ENCODE measurements around the gene RASL10B. TPM values are rescaled to one million over a fixed set of nuclear protein-coding genes. Genes with fewer than 3 reads are reported as not detected.

RASL10B gene
- total RNA-seq, 1 experiment from 2014 or later = 4.3 TPM

DNA sequence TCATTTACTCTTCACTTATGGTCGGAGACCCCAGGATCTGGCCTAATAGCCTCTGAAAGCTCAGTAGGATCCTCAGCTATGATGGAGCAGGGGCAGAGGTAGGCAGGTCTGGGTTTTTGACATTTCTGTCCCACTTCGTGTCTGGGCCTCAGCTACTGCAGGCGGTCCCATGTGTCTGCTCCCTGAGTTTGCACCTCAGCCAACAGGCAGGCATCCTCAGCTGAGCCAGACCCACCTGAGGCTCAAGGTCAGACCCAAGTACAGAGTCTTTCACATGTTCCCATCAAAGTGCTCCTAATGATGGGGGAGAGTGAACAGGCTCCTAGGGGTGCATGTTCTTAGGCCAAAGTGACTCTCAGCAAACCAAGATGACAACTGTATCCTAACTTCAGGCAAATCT is 2.9 kb upstream of the RASL10B start:
- no peak overlapping the region for H3K4me3 ChIP-seq (ENCODE audit: low read depth in 2 of 2, low read length in 2 of 2)
- no peak for TF ChIP-seq SIN3A (IDR thresholded peaks at IDR 0.05; ENCODE audit: borderline replicate concordance, insufficient read depth, low read depth, low read length)
- TF ChIP-seq, protein P1, sequence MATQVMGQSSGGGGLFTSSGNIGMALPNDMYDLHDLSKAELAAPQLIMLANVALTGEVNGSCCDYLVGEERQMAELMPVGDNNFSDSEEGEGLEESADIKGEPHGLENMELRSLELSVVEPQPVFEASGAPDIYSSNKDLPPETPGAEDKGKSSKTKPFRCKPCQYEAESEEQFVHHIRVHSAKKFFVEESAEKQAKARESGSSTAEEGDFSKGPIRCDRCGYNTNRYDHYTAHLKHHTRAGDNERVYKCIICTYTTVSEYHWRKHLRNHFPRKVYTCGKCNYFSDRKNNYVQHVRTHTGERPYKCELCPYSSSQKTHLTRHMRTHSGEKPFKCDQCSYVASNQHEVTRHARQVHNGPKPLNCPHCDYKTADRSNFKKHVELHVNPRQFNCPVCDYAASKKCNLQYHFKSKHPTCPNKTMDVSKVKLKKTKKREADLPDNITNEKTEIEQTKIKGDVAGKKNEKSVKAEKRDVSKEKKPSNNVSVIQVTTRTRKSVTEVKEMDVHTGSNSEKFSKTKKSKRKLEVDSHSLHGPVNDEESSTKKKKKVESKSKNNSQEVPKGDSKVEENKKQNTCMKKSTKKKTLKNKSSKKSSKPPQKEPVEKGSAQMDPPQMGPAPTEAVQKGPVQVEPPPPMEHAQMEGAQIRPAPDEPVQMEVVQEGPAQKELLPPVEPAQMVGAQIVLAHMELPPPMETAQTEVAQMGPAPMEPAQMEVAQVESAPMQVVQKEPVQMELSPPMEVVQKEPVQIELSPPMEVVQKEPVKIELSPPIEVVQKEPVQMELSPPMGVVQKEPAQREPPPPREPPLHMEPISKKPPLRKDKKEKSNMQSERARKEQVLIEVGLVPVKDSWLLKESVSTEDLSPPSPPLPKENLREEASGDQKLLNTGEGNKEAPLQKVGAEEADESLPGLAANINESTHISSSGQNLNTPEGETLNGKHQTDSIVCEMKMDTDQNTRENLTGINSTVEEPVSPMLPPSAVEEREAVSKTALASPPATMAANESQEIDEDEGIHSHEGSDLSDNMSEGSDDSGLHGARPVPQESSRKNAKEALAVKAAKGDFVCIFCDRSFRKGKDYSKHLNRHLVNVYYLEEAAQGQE (IDR thresholded peaks at IDR 0.05; ENCODE audit: insufficient read depth in 1 of 2, low read depth in 2 of 2, low read length in 1 of 2) = no peak
- TF ChIP-seq TCF7L2 (IDR thresholded peaks at IDR 0.05; ENCODE audit: low read depth, low read length) = no peak
- TF ChIP-seq, protein P2, sequence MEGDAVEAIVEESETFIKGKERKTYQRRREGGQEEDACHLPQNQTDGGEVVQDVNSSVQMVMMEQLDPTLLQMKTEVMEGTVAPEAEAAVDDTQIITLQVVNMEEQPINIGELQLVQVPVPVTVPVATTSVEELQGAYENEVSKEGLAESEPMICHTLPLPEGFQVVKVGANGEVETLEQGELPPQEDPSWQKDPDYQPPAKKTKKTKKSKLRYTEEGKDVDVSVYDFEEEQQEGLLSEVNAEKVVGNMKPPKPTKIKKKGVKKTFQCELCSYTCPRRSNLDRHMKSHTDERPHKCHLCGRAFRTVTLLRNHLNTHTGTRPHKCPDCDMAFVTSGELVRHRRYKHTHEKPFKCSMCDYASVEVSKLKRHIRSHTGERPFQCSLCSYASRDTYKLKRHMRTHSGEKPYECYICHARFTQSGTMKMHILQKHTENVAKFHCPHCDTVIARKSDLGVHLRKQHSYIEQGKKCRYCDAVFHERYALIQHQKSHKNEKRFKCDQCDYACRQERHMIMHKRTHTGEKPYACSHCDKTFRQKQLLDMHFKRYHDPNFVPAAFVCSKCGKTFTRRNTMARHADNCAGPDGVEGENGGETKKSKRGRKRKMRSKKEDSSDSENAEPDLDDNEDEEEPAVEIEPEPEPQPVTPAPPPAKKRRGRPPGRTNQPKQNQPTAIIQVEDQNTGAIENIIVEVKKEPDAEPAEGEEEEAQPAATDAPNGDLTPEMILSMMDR (IDR thresholded peaks at IDR 0.05) = no peak
- no peak for TF ChIP-seq POLR2AphosphoS5 (IDR thresholded peaks at IDR 0.05; ENCODE audit: low read depth, low read length)
- in situ Hi-C loops (cut with HindIII; ENCODE audit: low pct_unique_long_range_greater_than_20kb, low sequenced_read_pairs) = no loop called here
- ATAC-seq (no peak), DNase-seq (ENCODE audit: low read depth, low spot score) (no peak)
- intact Hi-C loops (cut with micrococcal nuclease; ENCODE audit: unreplicated experiment) = no loop called here
- H3K27me3 ChIP-seq (ENCODE audit: control insufficient read depth, insufficient read depth, low read length) = no peaks in the 10 kb centered on the region
- CTCF ChIA-PET = interaction anchor here (0.7 kb wide), 1 partner anchor 352 kb away, joined by 4 read pairs; no protein-coding TSS in a partner anchor
- H3K9me3 ChIP-seq (ENCODE audit: control insufficient read depth, insufficient read depth, low read depth, low read length) = no peaks in the 10 kb centered on the region
- POLR2A ChIA-PET = no interaction called here
- no TSS peak for BruUV-seq (replicated peaks)
- no peak overlapping the region for H3K27ac ChIP-seq (ENCODE audit: low read length)
- H3K36me3 ChIP-seq (ENCODE audit: control insufficient read depth, insufficient read depth, low read length) = peaks cover 19% of the 10 kb centered on the region
- peaks cover 11% of the 10 kb centered on the region for H3K4me1 ChIP-seq (ENCODE audit: control insufficient read depth, insufficient read depth, low read length)

DNA sequence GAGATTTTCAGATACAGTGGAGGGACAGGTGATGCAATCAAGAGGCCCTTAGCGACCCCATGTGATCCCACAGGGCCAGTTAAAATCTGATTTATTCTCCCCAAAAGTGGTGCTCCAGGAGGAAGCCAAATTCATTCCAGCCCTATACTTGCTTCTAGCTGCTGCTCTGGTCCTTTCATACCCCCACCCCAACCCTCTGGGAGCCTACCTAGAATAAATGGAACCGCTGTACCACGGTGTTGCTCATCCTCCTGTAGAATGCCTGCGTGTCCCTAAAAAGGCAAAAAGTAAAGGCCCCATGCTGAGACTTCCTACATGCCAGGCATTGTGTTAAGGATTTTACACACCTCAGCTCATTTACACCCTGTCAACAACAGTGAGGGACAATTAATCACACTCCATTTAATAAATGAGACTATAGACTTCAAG is 2.0 kb upstream of the RASL10B start:
- DNase-seq (ENCODE audit: low read depth, low spot score) = no peak
- peaks cover 11% of the 10 kb centered on the region for H3K36me3 ChIP-seq (ENCODE audit: control insufficient read depth, insufficient read depth, low read length)
- CTCF ChIA-PET = interaction anchor here (1.0 to 2.2 kb wide), 2 partner anchors 10 to 18 kb away, joined by 4 to 8 read pairs; no protein-coding TSS in a partner anchor
- H3K27me3 ChIP-seq (ENCODE audit: control insufficient read depth, insufficient read depth, low read length) = no peaks in the 10 kb centered on the region
- peaks cover 11% of the 10 kb centered on the region for H3K4me1 ChIP-seq (ENCODE audit: control insufficient read depth, insufficient read depth, low read length)
- no peaks in the 10 kb centered on the region for H3K9me3 ChIP-seq (ENCODE audit: control insufficient read depth, insufficient read depth, low read depth, low read length)
- TF ChIP-seq TCF7L2 (IDR thresholded peaks at IDR 0.05; ENCODE audit: low read depth, low read length) = no peak
- TF ChIP-seq, protein P2 (IDR thresholded peaks at IDR 0.05) = no peak
- no peak for TF ChIP-seq SIN3A (IDR thresholded peaks at IDR 0.05; ENCODE audit: borderline replicate concordance, insufficient read depth, low read depth, low read length)
- TF ChIP-seq, protein P1 (IDR thresholded peaks at IDR 0.05; ENCODE audit: insufficient read depth in 1 of 2, low read depth in 2 of 2, low read length in 1 of 2) = no peak
- TF ChIP-seq POLR2AphosphoS5 (IDR thresholded peaks at IDR 0.05; ENCODE audit: low read depth, low read length) = no peak
- H3K4me3 ChIP-seq (ENCODE audit: low read depth in 2 of 2, low read length in 2 of 2) = no peak overlapping the region
- no peak overlapping the region for H3K27ac ChIP-seq (ENCODE audit: low read length)
- no peak for ATAC-seq
- in situ Hi-C loops (cut with HindIII; ENCODE audit: low pct_unique_long_range_greater_than_20kb, low sequenced_read_pairs) = no loop called here
- POLR2A ChIA-PET = no interaction called here
- intact Hi-C loops (cut with micrococcal nuclease; ENCODE audit: unreplicated experiment) = no loop called here
- BruUV-seq (replicated peaks) = no TSS peak

All from Panc1 (cell line).